NB4 (cell line): ENCODE measurements around the gene CCDC171.

ENCODE experiments used
- TF ChIP-seq, protein P1 (sequence below): IDR thresholded peaks from 2 replicates; pipeline ENCODE4 v1.6.1; 2011; ENCODE audit warnings: low read depth, low read length
- TF ChIP-seq, protein P2 (sequence below): IDR thresholded peaks from one replicate; pipeline ENCODE4 v1.5.1; 2012; ENCODE audit warnings: low read depth, low read length

DNA sequence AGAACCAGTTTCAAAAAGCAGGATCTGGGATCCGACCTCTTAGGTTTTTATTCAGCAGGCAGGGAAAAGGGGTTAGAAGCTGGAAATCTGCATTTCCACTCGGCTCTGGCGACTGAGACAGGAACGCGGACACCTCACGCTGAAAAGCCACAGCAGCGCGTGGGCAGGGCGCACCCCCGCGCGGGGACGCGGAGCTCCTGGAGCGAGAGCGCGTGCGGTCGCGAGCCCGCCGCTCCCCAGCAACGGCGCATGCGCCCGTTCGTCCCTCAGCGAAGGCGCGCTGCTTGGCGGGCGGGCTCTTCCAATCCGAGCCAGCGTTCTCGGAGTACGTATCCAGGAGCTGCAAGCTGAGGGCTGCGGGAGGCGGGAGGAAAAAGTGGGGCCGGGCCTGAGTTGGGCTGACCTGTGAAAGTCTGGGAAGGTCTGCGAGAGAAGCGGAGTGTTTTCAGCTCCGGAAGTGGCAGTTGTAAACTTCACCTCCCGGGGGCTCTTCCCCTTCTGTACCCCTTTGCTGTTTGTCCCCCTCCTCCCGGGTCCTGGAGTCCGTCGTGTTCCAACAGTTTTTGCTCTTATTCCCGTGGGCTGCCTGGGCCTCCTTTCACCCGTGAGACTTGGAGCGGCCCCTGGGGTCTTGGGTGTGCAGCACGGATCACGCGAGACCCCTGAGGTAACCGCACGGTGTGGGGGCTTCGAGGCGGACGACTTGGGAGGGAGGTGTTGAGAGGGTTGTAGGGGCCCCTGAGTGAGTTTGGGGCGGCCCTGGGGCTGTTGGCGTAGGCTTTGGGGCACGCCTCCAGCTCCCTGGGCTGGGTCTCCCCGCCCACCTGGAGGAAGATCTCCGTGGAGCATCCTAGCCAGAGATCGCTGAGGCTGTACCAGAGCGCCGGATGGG lies at the start of gene CCDC171:
- TF ChIP-seq, protein P1, sequence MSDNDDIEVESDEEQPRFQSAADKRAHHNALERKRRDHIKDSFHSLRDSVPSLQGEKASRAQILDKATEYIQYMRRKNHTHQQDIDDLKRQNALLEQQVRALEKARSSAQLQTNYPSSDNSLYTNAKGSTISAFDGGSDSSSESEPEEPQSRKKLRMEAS: peak; percentile 87
- TF ChIP-seq, protein P2, sequence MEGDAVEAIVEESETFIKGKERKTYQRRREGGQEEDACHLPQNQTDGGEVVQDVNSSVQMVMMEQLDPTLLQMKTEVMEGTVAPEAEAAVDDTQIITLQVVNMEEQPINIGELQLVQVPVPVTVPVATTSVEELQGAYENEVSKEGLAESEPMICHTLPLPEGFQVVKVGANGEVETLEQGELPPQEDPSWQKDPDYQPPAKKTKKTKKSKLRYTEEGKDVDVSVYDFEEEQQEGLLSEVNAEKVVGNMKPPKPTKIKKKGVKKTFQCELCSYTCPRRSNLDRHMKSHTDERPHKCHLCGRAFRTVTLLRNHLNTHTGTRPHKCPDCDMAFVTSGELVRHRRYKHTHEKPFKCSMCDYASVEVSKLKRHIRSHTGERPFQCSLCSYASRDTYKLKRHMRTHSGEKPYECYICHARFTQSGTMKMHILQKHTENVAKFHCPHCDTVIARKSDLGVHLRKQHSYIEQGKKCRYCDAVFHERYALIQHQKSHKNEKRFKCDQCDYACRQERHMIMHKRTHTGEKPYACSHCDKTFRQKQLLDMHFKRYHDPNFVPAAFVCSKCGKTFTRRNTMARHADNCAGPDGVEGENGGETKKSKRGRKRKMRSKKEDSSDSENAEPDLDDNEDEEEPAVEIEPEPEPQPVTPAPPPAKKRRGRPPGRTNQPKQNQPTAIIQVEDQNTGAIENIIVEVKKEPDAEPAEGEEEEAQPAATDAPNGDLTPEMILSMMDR: peak; percentile 8
